HFFc6 (cell line): Measurements from ENCODE around the gene GPC6. TPM values are rescaled to one million over a fixed set of nuclear protein-coding genes. Genes with fewer than 3 reads are reported as not detected.
A peak's percentile ranks its signal among the peaks of the same experiment; 100 is the strongest.

ENCODE experiments used
- DNase-seq: peaks from one replicate; pipeline ENCODE4 v3.0.0-alpha.2; 2018
- H3K27ac Mint-ChIP-seq: 2 replicates; pipeline ENCODE4 v1.8.0; 2020; ENCODE audit warnings: mild to moderate bottlenecking, mixed read lengths
- H3K27me3 Mint-ChIP-seq: 2 replicates; pipeline ENCODE4 v1.8.0; 2021; ENCODE audit warnings: mild to moderate bottlenecking, moderate library complexity, mixed read lengths; ENCODE audit not compliant: insufficient read depth
- H3K36me3 Mint-ChIP-seq: 2 replicates; pipeline ENCODE4 v1.8.0; 2021; ENCODE audit warnings: low read depth, mixed read lengths
- H3K4me1 Mint-ChIP-seq: 2 replicates; pipeline ENCODE4 v1.8.0; 2020; ENCODE audit warnings: low read depth, mixed read lengths
- H3K4me3 Mint-ChIP-seq: 2 replicates; pipeline ENCODE4 v1.8.0; 2020; ENCODE audit warnings: mild to moderate bottlenecking, moderate library complexity, mixed read lengths
- H3K9me3 Mint-ChIP-seq: 2 replicates; pipeline ENCODE4 v1.8.0; 2020; ENCODE audit warnings: mild to moderate bottlenecking, mixed read lengths
- long read RNA-seq: library from polyadenylated mRNA; unstranded; transcript quantifications from one replicate; pipeline ENCODE4 v2.0.0, GENCODE V29; 2019
- total RNA-seq, 6 experiments: library from RNA; stranded (reverse); fragmentation: NEBNext Ultra II Directional; extraction: Animal tissue kit (Norgen Biotek cat#: 25700); gene quantifications; 2 replicates in 1 of 6; 3 replicates in 5 of 6; pipeline ENCODE4 v1.2.3, GENCODE V29; 2021
- TF ChIP-seq, protein P1 (sequence below): fragments of 200-600 bp; sonication (generic); IDR thresholded peaks from 2 replicates; pipeline ENCODE4 v1.5.0; 2021; ENCODE audit warnings: antibody characterized with exemption, mild to moderate bottlenecking

GPC6 gene
- total RNA-seq: 1 to 10 TPM; 3.0 to 5.3 (median 4.4) TPM
- long read RNA-seq, partial matches to known transcripts: 0 of 1 reads
- long read RNA-seq, other reads (novel, unspliced or antisense): 0 of 1 reads

DNA sequence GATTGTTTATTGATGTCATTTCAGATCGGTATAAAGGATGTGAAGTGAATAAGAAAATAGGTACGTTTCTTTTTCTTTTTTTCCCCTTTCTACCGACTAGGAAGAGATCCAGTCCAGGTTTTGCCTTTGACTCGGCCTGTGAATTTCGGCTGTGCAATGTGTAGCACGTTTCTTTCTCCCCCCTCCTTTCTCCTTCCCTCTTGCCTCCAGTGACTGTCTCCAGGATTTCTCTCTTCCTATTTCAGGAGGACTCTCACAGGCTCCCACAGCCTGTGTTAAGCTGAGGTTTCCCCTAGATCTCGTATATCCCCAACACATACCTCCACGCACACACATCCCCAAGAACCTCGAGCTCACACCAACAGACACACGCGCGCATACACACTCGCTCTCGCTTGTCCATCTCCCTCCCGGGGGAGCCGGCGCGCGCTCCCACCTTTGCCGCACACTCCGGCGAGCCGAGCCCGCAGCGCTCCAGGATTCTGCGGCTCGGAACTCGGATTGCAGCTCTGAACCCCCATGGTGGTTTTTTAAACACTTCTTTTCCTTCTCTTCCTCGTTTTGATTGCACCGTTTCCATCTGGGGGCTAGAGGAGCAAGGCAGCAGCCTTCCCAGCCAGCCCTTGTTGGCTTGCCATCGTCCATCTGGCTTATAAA is at the start of gene GPC6:
TSS of gene GPC6 (plus strand) at position 185 of the 657 bp plus-strand sequence.
- peaks cover 51% of the 10 kb centered on the region for H3K4me1 Mint-ChIP-seq
- TF ChIP-seq, protein P1, sequence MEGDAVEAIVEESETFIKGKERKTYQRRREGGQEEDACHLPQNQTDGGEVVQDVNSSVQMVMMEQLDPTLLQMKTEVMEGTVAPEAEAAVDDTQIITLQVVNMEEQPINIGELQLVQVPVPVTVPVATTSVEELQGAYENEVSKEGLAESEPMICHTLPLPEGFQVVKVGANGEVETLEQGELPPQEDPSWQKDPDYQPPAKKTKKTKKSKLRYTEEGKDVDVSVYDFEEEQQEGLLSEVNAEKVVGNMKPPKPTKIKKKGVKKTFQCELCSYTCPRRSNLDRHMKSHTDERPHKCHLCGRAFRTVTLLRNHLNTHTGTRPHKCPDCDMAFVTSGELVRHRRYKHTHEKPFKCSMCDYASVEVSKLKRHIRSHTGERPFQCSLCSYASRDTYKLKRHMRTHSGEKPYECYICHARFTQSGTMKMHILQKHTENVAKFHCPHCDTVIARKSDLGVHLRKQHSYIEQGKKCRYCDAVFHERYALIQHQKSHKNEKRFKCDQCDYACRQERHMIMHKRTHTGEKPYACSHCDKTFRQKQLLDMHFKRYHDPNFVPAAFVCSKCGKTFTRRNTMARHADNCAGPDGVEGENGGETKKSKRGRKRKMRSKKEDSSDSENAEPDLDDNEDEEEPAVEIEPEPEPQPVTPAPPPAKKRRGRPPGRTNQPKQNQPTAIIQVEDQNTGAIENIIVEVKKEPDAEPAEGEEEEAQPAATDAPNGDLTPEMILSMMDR: no peak
- H3K27me3 Mint-ChIP-seq: no peaks in the 10 kb centered on the region
- H3K27ac Mint-ChIP-seq: peak within 1 kb of the TSS; percentile 73
- no peaks in the 10 kb centered on the region for H3K36me3 Mint-ChIP-seq
- peak within 1 kb of the TSS; percentile 93 for H3K4me3 Mint-ChIP-seq
- DNase-seq: peak; percentile 79
- H3K9me3 Mint-ChIP-seq: no peaks in the 10 kb centered on the region

- no peaks in the 10 kb centered on the region for H3K36me3 Mint-ChIP-seq
- no peak overlapping the region for H3K27ac Mint-ChIP-seq
- no peaks in the 10 kb centered on the region for H3K4me1 Mint-ChIP-seq
- H3K27me3 Mint-ChIP-seq: no peaks in the 10 kb centered on the region
- no peaks in the 10 kb centered on the region; the same call in 1 of the 2 replicates for H3K9me3 Mint-ChIP-seq
- no peak for DNase-seq
- H3K4me3 Mint-ChIP-seq: no peak overlapping the region
- TF ChIP-seq, protein P1: no peak
These were observed 46.1 kb upstream of the GPC6 start for GRCh38 chr13:93180356-93180969.

DNA sequence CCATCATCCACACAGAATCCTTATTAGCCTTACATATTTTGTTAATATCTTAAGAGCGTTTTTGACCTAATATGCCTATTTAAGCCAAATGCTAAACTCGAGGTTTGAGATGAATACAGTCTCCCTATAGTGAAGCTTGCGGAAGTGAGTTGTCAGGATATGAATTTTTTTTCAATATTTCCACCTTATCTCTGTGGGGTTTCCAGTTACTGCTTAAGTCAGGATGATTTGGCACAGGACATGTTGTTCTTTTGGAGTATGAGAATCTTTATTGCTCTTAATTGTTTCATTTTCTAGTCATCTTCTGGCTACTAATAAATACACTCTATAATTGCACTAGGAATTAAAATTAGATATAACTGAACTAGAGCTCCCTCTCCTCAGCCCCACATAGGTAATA is 44.2 kb upstream of the GPC6 start:
- Mint-ChIP-seq H3K27me3 (no peaks in the 10 kb centered on the region), H3K27ac (no peak overlapping the region), H3K4me1 (no peaks in the 10 kb centered on the region), H3K4me3 (no peak overlapping the region), H3K36me3 (no peaks in the 10 kb centered on the region), H3K9me3 (no peaks in the 10 kb centered on the region; the same call in 1 of the 2 replicates)
- DNase-seq: no peak
- TF ChIP-seq, protein P1: no peak

GRCh38 chr13:93183302-93183701 is 43.3 kb upstream of the GPC6 start:
- H3K4me3 Mint-ChIP-seq: no peak overlapping the region
- TF ChIP-seq, protein P1: no peak
- no peak for DNase-seq
- no peaks in the 10 kb centered on the region; the same call in 1 of the 2 replicates for H3K9me3 Mint-ChIP-seq
- H3K27ac Mint-ChIP-seq: no peak overlapping the region
- no peaks in the 10 kb centered on the region; the same call in 1 of the 2 replicates for H3K27me3 Mint-ChIP-seq
- no peaks in the 10 kb centered on the region for H3K4me1 Mint-ChIP-seq
- no peaks in the 10 kb centered on the region for H3K36me3 Mint-ChIP-seq

- no peak for DNase-seq
- TF ChIP-seq, protein P1: no peak
- Mint-ChIP-seq H3K4me1 (no peaks in the 10 kb centered on the region), H3K27me3 (no peaks in the 10 kb centered on the region; the same call in 1 of the 2 replicates), H3K9me3 (peaks cover 5% of the 10 kb centered on the region), H3K27ac (no peak overlapping the region), H3K36me3 (no peaks in the 10 kb centered on the region), H3K4me3 (no peak overlapping the region)
These were observed 36.6 kb upstream of the GPC6 start for GRCh38 chr13:93190006-93190405.
